HG02884 (cell line): ENCODE results near the gene IGLL5.

Experiments
- ATAC-seq: cut with Tn5 transposase; IDR thresholded peaks from one replicate; pipeline ENCODE4 v1.9.1; 2021; ENCODE audit warnings: mild to moderate bottlenecking, moderate library complexity; ENCODE audit not compliant: unreplicated experiment

IGLL5 gene

GRCh38 chr22:22887621-22888503 lies at the start of gene IGLL5:
IGLL5 (plus strand) TSS chr22:22887816; CDS start chr22:22888054, 238 bp downstream.
- ATAC-seq: no peak

GRCh38 chr22:22838148-22838786 lies 49.3 kb upstream of the IGLL5 start:
- ATAC-seq: no peak

GRCh38 chr22:22839570-22840314 lies 47.9 kb upstream of the IGLL5 start:
- no peak for ATAC-seq

- ATAC-seq: no peak
Observed at GRCh38 chr22:22840780-22841179, 46.8 kb upstream of the IGLL5 start.

GRCh38 chr22:22841598-22841997 lies 46.0 kb upstream of the IGLL5 start:
- no peak for ATAC-seq

- no peak for ATAC-seq
Observed at GRCh38 chr22:22842085-22842484, 45.5 kb upstream of the IGLL5 start.

GRCh38 chr22:22843848-22844247 lies 43.8 kb upstream of the IGLL5 start:
- ATAC-seq: no peak

- ATAC-seq: no peak
Observed at GRCh38 chr22:22847241-22847640, 40.4 kb upstream of the IGLL5 start.

- ATAC-seq: no peak
Observed at GRCh38 chr22:22848364-22848866, 39.2 kb upstream of the IGLL5 start.

GRCh38 chr22:22849640-22850610 lies 37.7 kb upstream of the IGLL5 start:
- no peak for ATAC-seq

- no peak for ATAC-seq
Observed at GRCh38 chr22:22851969-22852368, 35.6 kb upstream of the IGLL5 start.

GRCh38 chr22:22853713-22854112 lies 33.9 kb upstream of the IGLL5 start:
- no peak for ATAC-seq

- no peak for ATAC-seq
Observed at GRCh38 chr22:22854466-22854865, 33.1 kb upstream of the IGLL5 start.

GRCh38 chr22:22855085-22855484 lies 32.5 kb upstream of the IGLL5 start:
- ATAC-seq: no peak

- ATAC-seq: no peak
Observed at GRCh38 chr22:22855617-22856308, 31.9 kb upstream of the IGLL5 start.

- no peak for ATAC-seq
Observed at GRCh38 chr22:22856364-22856763, 31.3 kb upstream of the IGLL5 start.

GRCh38 chr22:22856885-22857606 lies 30.6 kb upstream of the IGLL5 start:
- ATAC-seq: no peak

- ATAC-seq: no peak
Observed at GRCh38 chr22:22857607-22858558, 29.7 kb upstream of the IGLL5 start.
